DMS 273 (cell line): ENCODE measurements around the gene PTPN14.
"Not testable (repeated sequence)": the region's sequence is repeated elsewhere in the genome, so short reads cannot be mapped to it uniquely, and the experiment has no call there.

Experiments
- DNase-seq: peaks from one replicate; lab custom pipeline; 2025; ENCODE audit not compliant: unreplicated experiment; lab: John Stamatoyannopoulos, UW

Gene PTPN14

DNA sequence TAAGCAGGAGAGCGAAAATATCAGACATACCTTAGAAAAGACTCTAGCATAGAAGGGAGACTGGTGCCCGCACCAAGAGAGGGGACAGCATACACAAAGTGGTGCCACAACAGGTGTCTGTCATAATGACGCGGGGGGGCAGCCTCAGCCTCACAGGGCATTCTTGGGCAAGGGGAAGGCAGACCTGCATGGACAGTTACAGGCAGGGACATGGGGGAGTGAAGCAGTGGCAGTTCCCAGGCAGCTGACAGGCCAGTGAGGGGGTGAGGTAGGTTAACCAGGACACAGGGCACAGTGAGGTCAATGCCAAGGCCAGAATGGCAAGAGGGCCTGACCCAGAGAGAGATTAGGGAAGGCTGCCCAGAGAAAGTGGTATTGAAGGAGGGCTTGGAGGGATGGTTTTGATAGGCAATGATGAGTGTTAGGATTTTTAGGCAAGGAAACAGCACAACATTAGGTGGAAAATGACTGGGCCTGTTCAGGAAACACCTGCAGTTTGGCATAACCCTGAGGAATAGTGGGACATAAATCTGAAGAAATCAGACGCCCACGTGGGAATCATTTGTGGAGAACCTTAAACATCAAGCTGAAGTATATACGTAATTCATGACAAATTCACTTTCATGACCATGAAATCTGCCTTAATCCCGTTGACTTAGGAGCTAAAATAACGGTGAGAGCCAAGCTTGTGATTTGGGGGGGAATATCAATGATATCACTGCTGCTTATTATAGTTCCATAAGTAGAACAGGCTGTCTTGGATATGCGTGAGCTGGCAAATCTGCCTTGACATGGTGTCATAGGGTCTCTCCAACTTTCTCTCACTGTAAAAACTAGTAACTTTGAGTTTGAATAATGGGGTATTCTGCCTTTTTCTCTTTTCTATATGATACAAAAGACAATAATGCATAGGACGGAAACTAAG is 8.9 kb downstream of the PTPN14 start:
- no peak for DNase-seq

DNA sequence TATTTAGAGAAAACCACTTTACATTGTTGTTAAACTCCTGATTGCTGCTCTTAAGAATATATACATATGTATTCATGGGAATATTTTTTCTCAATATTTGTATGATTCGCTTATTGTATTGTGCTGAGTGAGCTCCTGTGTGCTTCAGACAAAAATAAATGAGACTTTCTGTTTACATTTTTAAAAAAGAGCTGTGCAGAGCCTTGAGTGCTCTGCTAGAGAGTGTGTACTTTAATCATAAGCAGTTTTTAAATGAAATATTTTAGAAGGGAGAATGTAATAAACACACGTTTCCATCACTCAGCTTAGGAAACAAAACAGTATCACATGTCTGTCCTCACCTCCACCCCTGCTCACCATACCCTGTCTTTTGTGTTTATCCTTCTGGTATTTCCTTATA is 9.7 kb downstream of the PTPN14 start:
- DNase-seq, result no peak

DNA sequence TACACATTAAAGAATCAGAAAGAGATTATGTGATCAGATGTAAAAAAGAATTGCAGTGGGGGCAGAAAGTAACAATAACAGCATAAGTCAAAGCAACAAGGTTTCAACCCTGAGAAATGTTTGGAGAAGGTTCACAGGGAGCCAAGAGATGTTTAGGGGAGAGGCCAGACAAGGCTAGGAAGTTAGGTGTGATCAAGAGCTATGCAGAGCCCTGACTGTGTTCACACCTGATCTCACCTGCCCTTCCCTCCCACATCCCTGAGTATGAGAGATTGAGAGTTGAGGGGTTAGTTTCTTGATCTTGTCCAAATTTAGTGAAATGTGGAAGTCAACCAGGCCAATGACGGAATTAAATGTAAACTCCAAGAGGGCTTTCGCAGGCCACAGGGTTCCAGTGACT is 10.2 kb downstream of the PTPN14 start:
- no peak for DNase-seq

DNA sequence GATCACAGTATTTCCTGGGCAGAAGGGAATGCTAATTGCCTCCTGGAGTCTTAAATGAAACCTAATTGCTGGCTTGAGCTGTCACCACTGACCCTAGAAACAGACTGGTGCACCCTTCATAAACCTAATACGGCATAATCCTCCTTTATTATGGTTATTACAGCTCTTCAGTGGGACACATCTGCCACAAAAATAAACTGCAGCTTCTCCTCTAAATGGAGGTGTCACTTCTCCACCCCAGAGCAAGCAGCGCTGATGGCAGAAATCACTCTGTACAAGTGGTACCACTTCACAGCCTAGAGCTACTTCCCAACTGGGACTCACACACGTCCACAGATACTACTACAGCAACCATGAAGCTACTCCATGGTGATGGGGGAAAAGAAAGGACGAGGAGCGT is 11.1 kb downstream of the PTPN14 start:
- peak; percentile 48 for DNase-seq

DNA sequence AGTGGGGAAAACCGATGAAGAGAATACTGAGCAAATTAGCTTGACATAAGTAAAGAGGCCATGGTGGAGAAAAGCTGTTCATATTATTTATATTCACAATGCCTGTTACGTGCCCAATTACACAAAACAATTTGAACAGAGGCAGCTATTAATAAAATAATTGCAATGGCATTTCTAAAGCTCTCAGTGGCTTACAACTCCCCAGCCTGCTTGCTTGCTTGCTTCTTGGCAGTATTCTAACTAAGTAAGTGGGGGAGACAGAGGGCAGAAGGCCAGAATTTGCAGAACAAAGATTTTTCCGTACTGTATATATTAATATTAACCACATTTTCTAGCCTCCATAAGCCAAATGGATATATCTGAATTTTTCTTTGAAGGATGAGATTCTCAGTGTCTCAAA is 12.9 kb downstream of the PTPN14 start:
- DNase-seq, result peak; percentile 57

DNA sequence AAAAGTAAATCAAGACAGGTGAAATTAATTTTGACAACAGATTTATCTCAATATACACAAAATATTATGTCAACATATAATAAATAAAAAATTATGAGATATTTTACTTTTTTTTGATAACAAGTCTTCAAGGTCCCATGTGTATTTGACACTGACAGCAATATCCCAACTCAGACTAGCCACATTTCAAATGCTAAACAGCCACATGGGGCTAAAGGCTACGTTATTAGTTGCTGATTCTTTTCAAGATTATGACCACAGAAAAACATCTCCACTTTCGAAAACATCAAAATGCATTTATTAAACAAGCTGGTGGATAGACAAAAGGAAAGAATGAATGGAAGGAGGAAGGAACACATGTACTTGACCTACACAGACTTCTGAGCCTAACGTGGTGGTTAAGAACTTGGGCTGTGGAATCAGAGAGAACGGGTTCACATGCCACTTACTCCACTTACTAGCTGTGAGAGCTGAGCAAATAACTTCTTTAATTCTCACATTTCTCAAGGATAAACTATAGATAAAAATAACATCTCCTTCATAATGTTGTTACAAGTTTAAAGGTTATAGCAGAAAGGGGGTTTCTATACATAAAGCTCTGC is 13.4 kb downstream of the PTPN14 start:
- DNase-seq, result peak; percentile 36

DNA sequence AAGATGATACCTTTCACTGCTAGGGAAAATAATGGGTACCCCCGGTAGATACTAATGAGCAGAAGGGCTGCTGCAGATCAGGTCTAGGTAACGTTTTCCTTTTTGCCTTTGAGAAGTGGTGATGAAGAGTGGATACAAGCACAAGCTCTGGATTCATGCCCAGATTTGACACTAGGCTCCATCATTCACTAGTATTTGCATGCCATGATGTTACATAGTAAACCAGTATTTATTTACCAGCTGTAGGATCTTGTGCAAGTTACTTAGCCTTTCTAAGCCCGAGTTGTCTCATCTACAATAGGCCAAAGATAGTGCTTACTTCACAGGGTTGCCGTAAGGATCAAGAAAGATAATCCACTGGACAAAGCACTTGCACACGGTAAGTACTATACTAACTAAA is 14.2 kb downstream of the PTPN14 start:
- DNase-seq, result peak; percentile 67

GRCh38 chr1:214532070-214532469 is 19.3 kb downstream of the PTPN14 start:
- no peak for DNase-seq

- no peak for DNase-seq
Measured at GRCh38 chr1:214525535-214526019, 25.8 kb downstream of the PTPN14 start.

DNA sequence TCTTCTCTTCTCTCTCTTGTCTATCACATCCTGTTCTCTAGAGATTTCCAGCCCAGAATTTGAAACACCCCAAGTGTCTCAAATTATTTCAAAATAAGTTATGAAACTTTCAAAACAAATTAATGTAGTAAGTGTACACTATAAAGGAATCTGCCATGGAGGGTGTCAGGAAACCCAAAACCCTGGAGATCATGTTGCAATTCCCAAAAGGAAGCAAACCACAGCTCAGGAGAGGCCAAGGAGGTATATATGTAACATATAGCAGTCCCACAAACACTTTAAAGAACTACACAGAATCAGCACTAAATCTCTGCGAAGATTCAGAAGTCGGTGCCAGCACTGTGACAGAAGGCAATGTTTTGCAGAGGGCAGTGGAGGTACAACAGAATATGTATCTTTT is 26.6 kb downstream of the PTPN14 start:
- peak; percentile 53 for DNase-seq

GRCh38 chr1:214523124-214523824 is 28.1 kb downstream of the PTPN14 start:
- DNase-seq, result no peak

DNA sequence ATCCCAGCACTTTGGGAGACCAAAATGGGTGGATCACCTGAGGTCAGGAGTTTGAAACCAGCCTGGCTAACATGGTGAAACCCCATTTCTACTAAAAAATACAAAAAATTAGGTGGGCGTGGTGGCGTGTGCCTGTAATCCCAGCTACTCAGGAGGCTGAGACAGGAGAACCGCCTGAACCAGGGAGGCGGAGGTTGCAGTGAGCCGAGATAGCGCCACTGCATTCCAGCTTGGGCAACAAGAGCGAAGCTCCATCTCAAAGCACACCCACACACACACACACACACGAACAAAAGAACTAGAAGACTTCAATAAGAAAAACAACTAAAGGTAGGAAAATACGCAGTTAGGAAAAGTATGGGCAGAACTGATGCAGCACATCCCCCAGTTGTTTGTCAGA is 29.9 kb downstream of the PTPN14 start:
- not testable (repeated sequence) for DNase-seq

DNA sequence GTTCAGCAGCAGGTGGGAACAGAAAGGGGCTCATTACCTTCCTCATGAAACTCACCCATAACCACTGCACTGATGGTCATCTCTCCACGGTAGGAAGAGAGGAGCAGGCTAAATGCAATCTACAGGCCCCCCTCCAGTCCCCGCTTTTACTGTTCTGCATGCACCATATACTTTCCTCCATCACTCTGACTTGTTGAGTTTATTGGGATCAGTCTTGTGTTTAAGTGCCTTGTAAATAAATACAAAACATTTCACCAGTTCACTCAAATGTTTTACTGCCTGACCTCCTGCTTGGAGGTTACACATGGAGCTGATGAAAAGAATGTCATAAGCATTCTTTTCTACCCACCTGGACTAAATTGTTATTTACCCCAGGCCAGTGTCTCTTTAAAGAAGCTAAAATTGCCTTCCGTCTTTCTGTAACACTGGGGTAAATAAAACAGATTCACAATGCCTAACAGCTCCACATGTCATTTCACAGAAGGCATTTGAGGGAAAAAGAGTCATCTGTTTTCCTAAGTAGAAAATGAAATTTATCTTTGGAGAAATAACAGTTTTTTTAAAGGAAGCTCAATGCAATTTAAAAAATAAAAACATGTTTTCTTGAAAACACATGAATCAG is 30.7 kb downstream of the PTPN14 start:
- no peak for DNase-seq

DNA sequence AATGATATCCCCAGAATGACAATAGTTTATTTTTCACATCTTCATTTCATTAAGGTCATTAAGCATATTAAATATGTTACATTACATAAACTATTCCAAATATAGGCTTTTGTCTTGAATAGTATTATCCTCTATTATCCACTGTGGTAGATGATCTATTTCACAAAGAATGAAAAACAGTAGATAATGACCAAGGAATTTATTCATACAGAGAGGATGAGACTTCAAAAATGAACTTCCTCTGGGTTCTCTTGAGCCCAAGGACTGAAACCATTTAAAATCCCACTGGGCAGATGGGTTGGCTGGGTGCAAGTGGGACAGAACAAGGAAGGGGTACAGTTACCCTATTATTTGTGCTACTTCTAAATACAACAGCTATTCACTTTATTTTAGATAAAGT is 33.0 kb downstream of the PTPN14 start:
- DNase-seq, result no peak

GRCh38 chr1:214516434-214517326 is 34.7 kb downstream of the PTPN14 start:
- DNase-seq, result no peak

- no peak for DNase-seq
Measured at GRCh38 chr1:214515544-214516433, 35.6 kb downstream of the PTPN14 start.

DNA sequence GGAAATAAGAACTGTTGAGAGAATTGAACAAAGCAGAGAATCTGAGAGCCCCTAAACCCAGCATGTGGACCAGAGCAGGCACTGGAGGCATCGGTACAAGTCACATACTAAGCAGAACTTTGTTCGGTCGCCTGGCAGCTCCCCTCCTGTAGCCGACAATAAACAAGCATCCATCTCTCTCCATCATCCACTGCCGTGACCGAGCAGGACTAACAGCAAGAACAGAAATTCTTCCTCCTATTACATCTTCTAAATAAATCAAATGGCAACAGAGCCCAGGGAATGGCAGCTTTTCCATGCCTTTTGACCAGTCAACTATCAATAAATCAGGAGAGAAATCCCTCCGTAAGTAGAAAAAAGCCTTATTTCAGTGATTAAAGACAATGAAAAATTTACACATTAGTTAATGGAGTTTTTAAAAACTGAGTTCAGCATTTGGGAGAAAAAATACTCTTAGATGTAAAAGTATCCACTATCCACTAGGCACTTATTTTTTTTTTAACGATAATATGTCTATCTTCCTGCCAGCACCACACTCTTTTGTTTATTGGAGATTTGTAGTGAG is 36.5 kb downstream of the PTPN14 start:
- DNase-seq, result peak; percentile 65

DNA sequence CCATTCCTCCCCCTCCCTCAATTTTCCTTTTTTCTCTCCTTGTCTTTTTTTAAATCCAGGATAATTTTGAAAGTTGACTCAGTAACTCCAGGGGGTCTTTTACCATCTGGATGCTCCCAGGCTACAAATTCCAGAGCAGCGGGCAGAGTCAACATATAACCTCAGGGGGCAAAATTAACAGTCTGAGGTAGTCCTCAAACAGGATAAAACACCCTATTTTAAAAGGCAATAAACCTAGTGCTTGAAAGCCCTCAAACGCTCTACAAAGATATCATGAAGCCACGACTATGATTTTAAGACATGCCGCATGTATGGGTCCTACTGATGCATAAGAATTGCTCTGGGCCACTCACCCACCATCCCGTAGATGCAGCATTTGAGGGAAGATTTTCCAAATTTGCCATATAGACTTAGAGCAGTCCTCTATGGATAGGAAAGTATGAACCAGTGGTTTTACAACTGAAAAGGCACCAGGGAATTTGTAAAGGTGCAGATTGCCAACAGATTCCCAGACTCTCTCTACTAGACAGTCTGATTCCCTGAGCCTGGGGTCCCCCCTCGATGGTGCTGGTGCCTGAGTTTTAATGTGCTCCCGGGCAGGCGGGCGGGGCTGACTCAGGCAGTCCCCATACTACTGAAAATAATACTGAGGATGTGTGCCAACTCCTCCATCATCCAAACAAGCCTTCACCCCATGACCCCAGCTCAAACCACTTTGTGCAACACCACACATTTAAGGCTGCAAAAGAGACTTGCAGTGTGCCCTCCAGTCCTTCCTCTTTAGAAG is 37.2 kb downstream of the PTPN14 start:
- DNase-seq, result peak; percentile 68
